ENCODE data around the gene CAMK1.

- TF ChIP-seq, protein P1, sequence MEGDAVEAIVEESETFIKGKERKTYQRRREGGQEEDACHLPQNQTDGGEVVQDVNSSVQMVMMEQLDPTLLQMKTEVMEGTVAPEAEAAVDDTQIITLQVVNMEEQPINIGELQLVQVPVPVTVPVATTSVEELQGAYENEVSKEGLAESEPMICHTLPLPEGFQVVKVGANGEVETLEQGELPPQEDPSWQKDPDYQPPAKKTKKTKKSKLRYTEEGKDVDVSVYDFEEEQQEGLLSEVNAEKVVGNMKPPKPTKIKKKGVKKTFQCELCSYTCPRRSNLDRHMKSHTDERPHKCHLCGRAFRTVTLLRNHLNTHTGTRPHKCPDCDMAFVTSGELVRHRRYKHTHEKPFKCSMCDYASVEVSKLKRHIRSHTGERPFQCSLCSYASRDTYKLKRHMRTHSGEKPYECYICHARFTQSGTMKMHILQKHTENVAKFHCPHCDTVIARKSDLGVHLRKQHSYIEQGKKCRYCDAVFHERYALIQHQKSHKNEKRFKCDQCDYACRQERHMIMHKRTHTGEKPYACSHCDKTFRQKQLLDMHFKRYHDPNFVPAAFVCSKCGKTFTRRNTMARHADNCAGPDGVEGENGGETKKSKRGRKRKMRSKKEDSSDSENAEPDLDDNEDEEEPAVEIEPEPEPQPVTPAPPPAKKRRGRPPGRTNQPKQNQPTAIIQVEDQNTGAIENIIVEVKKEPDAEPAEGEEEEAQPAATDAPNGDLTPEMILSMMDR (IDR thresholded peaks at IDR 0.05): peak in 2 of 6 experiments; percentile 6 to 21
- TF ChIP-seq POLR2A (IDR thresholded peaks at IDR 0.05): peak in 2 of 4 donors; percentile 42 to 57
These were observed 38.3 kb downstream of the CAMK1 start, which contains the start of gene BRPF1 for GRCh38 chr3:9731206-9732079.

Data from esophagus squamous epithelium (tissue), 4 donors.